ENCODE results near the gene DLX5.
A peak's percentile ranks its signal among the peaks of the same experiment; 100 is the strongest.

DNA sequence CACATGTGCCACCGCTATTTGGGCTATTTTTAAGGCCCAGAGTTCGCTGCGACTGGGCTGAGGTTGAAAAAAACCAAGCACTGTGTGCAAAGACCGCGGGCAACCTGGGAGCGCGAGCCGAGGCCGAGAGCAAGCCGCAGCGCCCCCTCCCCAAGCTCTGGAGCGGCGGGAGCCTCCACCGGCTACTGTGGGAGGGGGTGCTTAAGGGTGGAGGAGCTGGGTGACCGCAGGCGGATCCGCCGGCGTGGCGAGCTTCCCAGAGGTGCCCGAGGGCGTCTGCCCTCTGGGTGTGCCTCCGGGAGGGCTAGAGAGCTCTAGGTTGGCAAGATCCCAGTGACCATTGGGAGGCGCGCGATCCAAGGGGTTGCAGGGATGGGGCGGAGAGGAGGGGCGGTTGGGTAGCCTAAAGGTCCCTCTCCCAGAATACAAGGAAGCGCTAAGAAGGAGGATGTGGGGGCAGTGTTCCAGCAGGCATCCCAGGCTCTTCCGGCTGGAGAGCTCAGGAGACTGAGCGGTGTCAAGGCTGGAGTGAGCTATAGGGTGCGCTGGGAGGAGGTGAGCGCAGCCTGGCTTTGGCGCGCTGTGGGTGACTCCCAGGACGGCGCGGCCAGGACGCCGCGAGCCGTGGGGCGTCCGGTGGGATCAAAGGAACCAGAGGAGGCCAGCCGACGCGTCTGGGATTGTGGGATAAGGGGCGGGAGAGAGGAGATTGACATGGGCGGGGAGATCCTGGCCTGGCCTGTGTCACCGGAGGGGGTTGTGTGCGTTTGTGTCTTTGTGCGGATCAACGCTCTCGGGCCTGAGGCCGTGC lies 8.0 kb downstream of the DLX5 start:
- no peak for TF ChIP-seq CTCF (optimal IDR thresholded peaks at IDR 0.05 in 1 of 3, IDR thresholded peaks at IDR 0.05 in 1 of 3, conservative IDR thresholded peaks at IDR 0.05 in 1 of 3; ENCODE audit: extremely low read depth in 1 of 3, insufficient read depth in 2 of 3, low read length in 3 of 3)
- TF ChIP-seq EZH2 (IDR thresholded peaks at IDR 0.05; ENCODE audit: low read length): peak; percentile 39

Data from keratinocyte (primary cell).